HFFc6 (cell line): ENCODE measurements around the gene CHD9. TPM values are rescaled to one million over a fixed set of nuclear protein-coding genes. Genes with fewer than 3 reads are reported as not detected.
"Not testable (repeated sequence)": the region's sequence is repeated elsewhere in the genome, so short reads cannot be mapped to it uniquely, and the experiment has no call there.

Source experiments
- DNase-seq: peaks from one replicate; pipeline ENCODE4 v3.0.0-alpha.2; 2018
- H3K27ac Mint-ChIP-seq: 2 replicates; pipeline ENCODE4 v1.8.0; 2020; ENCODE audit warnings: mild to moderate bottlenecking, mixed read lengths
- H3K27me3 Mint-ChIP-seq: 2 replicates; pipeline ENCODE4 v1.8.0; 2021; ENCODE audit warnings: mild to moderate bottlenecking, moderate library complexity, mixed read lengths; ENCODE audit not compliant: insufficient read depth
- H3K36me3 Mint-ChIP-seq: 2 replicates; pipeline ENCODE4 v1.8.0; 2021; ENCODE audit warnings: low read depth, mixed read lengths
- H3K4me1 Mint-ChIP-seq: 2 replicates; pipeline ENCODE4 v1.8.0; 2020; ENCODE audit warnings: low read depth, mixed read lengths
- H3K4me3 Mint-ChIP-seq: 2 replicates; pipeline ENCODE4 v1.8.0; 2020; ENCODE audit warnings: mild to moderate bottlenecking, moderate library complexity, mixed read lengths
- H3K9me3 Mint-ChIP-seq: 2 replicates; pipeline ENCODE4 v1.8.0; 2020; ENCODE audit warnings: mild to moderate bottlenecking, mixed read lengths
- CTCF ChIP-seq: fragments of 200-600 bp; sonication (generic); IDR thresholded peaks from 2 replicates; pipeline ENCODE4 v1.5.0; 2021; ENCODE audit warnings: antibody characterized with exemption, mild to moderate bottlenecking
- total RNA-seq, 6 experiments: library from RNA; stranded (reverse); fragmentation: NEBNext Ultra II Directional; extraction: Animal tissue kit (Norgen Biotek cat#: 25700); gene quantifications; 2 replicates in 1 of 6; 3 replicates in 5 of 6; pipeline ENCODE4 v1.2.3, GENCODE V29; 2021

Gene CHD9
- total RNA-seq, 6 experiments from 2014 or later = 39.7 to 48.8 (median 45.7) TPM

- Mint-ChIP-seq H3K9me3 (peaks cover 11% of the 10 kb centered on the region), H3K4me3 (no peak overlapping the region), H3K27me3 (0 out of 2 replicates have a peak, but pooled peaks cover 3% of the 10 kb centered on the region), H3K36me3 (peaks cover 26% of the 10 kb centered on the region), H3K27ac (no peak overlapping the region), H3K4me1 (peaks cover 19% of the 10 kb centered on the region)
- no peak for TF ChIP-seq CTCF
- DNase-seq = no peak
Measured at GRCh38 chr16:53262645-53263044, 207.9 kb downstream of the CHD9 start.

GRCh38 chr16:53266156-53266555, 211.4 kb downstream of the CHD9 start:
- no peak for TF ChIP-seq CTCF
- peaks cover 13% of the 10 kb centered on the region for H3K4me1 Mint-ChIP-seq
- no peaks in the 10 kb centered on the region for H3K9me3 Mint-ChIP-seq
- no peaks in the 10 kb centered on the region for H3K27me3 Mint-ChIP-seq
- no peak for DNase-seq
- peaks cover 19% of the 10 kb centered on the region for H3K36me3 Mint-ChIP-seq
- H3K27ac Mint-ChIP-seq = peak overlapping the region; percentile 25
- no peak overlapping the region for H3K4me3 Mint-ChIP-seq

- H3K36me3 Mint-ChIP-seq = peaks cover 14% of the 10 kb centered on the region
- H3K27ac Mint-ChIP-seq, DNase-seq, H3K4me3 Mint-ChIP-seq, H3K9me3 Mint-ChIP-seq, H3K4me1 Mint-ChIP-seq, H3K27me3 Mint-ChIP-seq: not testable (repeated sequence)
Measured at GRCh38 chr16:53278498-53278897, 223.7 kb downstream of the CHD9 start.

GRCh38 chr16:53281280-53281679, 226.5 kb downstream of the CHD9 start:
- Mint-ChIP-seq H3K27ac (no peak overlapping the region), H3K27me3 (no peaks in the 10 kb centered on the region), H3K4me1 (no peaks in the 10 kb centered on the region), H3K9me3 (no peaks in the 10 kb centered on the region), H3K4me3 (no peak overlapping the region), H3K36me3 (peaks cover 11% of the 10 kb centered on the region)
- no peak for TF ChIP-seq CTCF
- no peak for DNase-seq

DNA sequence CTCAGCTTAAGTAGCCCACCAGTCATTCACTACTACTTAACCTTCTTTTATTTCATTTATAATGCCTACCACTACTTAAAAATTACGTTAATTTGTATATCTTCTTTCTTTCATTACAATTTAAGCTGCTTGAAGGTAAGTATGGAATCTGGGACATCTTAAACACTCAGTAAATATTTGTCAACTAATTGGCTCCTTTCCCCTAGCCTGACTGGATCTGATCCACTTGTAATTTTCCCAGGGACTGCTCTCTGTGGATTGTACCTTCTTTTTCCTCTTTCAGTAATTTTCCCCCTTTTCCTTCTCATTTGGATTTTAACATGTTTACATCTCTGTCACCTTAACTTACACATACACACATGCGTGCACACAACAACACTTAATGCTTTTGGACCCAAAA, 227.1 kb downstream of the CHD9 start:
- no peaks in the 10 kb centered on the region for H3K27me3 Mint-ChIP-seq
- H3K4me1 Mint-ChIP-seq = no peaks in the 10 kb centered on the region
- no peaks in the 10 kb centered on the region for H3K9me3 Mint-ChIP-seq
- H3K27ac Mint-ChIP-seq = no peak overlapping the region
- TF ChIP-seq CTCF = no peak
- H3K4me3 Mint-ChIP-seq = no peak overlapping the region
- H3K36me3 Mint-ChIP-seq = peaks cover 13% of the 10 kb centered on the region
- DNase-seq = no peak

- Mint-ChIP-seq H3K27me3 (no peaks in the 10 kb centered on the region), H3K36me3 (peaks cover 13% of the 10 kb centered on the region), H3K27ac (no peak overlapping the region), H3K4me1 (no peaks in the 10 kb centered on the region), H3K4me3 (no peak overlapping the region), H3K9me3 (no peaks in the 10 kb centered on the region)
- no peak for TF ChIP-seq CTCF
- no peak for DNase-seq
Measured at GRCh38 chr16:53282328-53282727, 227.5 kb downstream of the CHD9 start.
